B cell (primary cell): ENCODE results near the gene RAD54L2. TPM values are rescaled to one million over a fixed set of nuclear protein-coding genes. Genes with fewer than 3 reads are reported as not detected.

Source experiments
- ATAC-seq: fragments of 200-7000 bp; cut with Tn5 transposase; one replicate; pipeline ENCODE4 v1.10.0; 2021; ENCODE audit warnings: low read depth, mild to moderate bottlenecking, moderate number of reproducible peaks, moderate library complexity
- CTCF ChIA-PET: fragments of 350-600 bp; sonication (Branson Sonifier 250); formaldehyde crosslinking; loops from one replicate; lab custom pipeline; 2021; ENCODE audit warnings: antibody characterized with exemption, inconsistent platforms; lab: Charles Lee
- POLR2A ChIA-PET: fragments of 350-600 bp; sonication (Branson Sonifier 250); formaldehyde crosslinking; loops from one replicate; lab custom pipeline; 2021; ENCODE audit warnings: antibody characterized with exemption; lab: Charles Lee
- DNase-seq: peaks from one replicate; pipeline ENCODE4 v3.0.0; 2013
- H2AFZ ChIP-seq: 2 replicates; pipeline ENCODE4 v1.6.1; 2012; ENCODE audit warnings: mild to moderate bottlenecking, low read depth, low read length; ENCODE audit not compliant: insufficient read depth, poor library complexity, severe bottlenecking
- H3K27ac ChIP-seq, 2 donors: 1 replicate in 1 of 2; 2 replicates in 1 of 2; pipeline ENCODE4 v1.5.1; 2012 to 2013; ENCODE audit warnings: low read length in 2 of 2, mild to moderate bottlenecking in 2 of 2, moderate library complexity in 1 of 2
- H3K27me3 ChIP-seq, 4 experiments: fragments of 200-600 bp in 1 of 4; sonication (generic) in 1 of 4; replicated peaks in 1 of 4; 1 replicate in 2 of 4; 2 replicates in 2 of 4; pipeline versions ENCODE4 v1.6.1 to v1.7.0; 2013 to 2016; ENCODE audit warnings: low read length in 3 of 4, mild to moderate bottlenecking in 2 of 4, mixed read lengths in 1 of 4, moderate library complexity in 1 of 4; ENCODE audit not compliant: insufficient read depth in 4 of 4, control insufficient read depth in 3 of 4; ENCODE audit errors: control extremely low read depth in 1 of 4
- H3K36me3 ChIP-seq, 2 experiments: replicated peaks in 1 of 2; 1 replicate in 1 of 2; 2 replicates in 1 of 2; pipeline versions ENCODE4 v1.6.1 to v1.7.1; 2013; ENCODE audit warnings: low read length in 1 of 2; ENCODE audit not compliant: insufficient read depth in 2 of 2, control insufficient read depth in 1 of 2; ENCODE audit errors: control extremely low read depth in 1 of 2, extremely low read depth in 1 of 2
- H3K4me1 ChIP-seq, 2 donors: fragments of 200-600 bp in 1 of 2; sonication (generic) in 1 of 2; 1 replicate in 1 of 2; 2 replicates in 1 of 2; pipeline versions ENCODE4 v1.5.1 to v1.6.1; 2013 to 2017; ENCODE audit warnings: low read length in 2 of 2; ENCODE audit not compliant: control insufficient read depth in 2 of 2, insufficient read depth in 2 of 2
- H3K4me2 ChIP-seq: replicated peaks from 2 replicates; pipeline ENCODE3; 2012; ENCODE audit warnings: mild to moderate bottlenecking, low read depth, low read length; ENCODE audit not compliant: poor library complexity, severe bottlenecking
- H3K4me3 ChIP-seq, 5 experiments: fragments of 200-600 bp in 1 of 5; sonication (generic) in 1 of 5; 1 replicate in 3 of 5; 2 replicates in 2 of 5; pipeline versions ENCODE4 v1.5.1 to v1.7.0; 2011 to 2016; ENCODE audit warnings: low read length in 4 of 5, mild to moderate bottlenecking in 4 of 5, low read depth in 2 of 5, control low read depth in 1 of 5, moderate library complexity in 1 of 5; ENCODE audit not compliant: insufficient read depth in 1 of 5; ENCODE audit errors: control extremely low read depth in 1 of 5, extremely low read depth in 1 of 5
- H3K79me2 ChIP-seq: fragments of 200-600 bp; sonication (generic); one replicate; pipeline ENCODE4 v1.6.0; 2016; ENCODE audit warnings: low read length; ENCODE audit not compliant: control insufficient read depth, insufficient read depth
- H3K9ac ChIP-seq: fragments of 200-600 bp; sonication (generic); 2 replicates; pipeline ENCODE4 v1.6.1; 2017; ENCODE audit warnings: mild to moderate bottlenecking, low read length, moderate library complexity
- H3K9me3 ChIP-seq, 3 donors: one replicate each; pipeline versions ENCODE4 v1.6.1 to v1.7.1; 2013; ENCODE audit warnings: low read length in 2 of 3; ENCODE audit not compliant: control insufficient read depth in 2 of 3, insufficient read depth in 1 of 3; ENCODE audit errors: control extremely low read depth in 1 of 3
- H4K20me1 ChIP-seq: 2 replicates; pipeline ENCODE4 v1.6.0; 2012; ENCODE audit warnings: mild to moderate bottlenecking, low read length; ENCODE audit not compliant: insufficient read depth, control insufficient read depth, poor library complexity, severe bottlenecking
- H3K27ac Mint-ChIP-seq: one replicate; pipeline ENCODE4 v1.8.0; 2021; ENCODE audit warnings: mixed read lengths
- H3K27me3 Mint-ChIP-seq: one replicate; pipeline ENCODE4 v1.8.0; 2021; ENCODE audit warnings: mixed read lengths
- H3K4me1 Mint-ChIP-seq: one replicate; pipeline ENCODE4 v1.8.0; 2021; ENCODE audit warnings: mixed read lengths
- H3K4me3 Mint-ChIP-seq: one replicate; pipeline ENCODE4 v1.8.0; 2021; ENCODE audit warnings: mixed read lengths
- H3K9me3 Mint-ChIP-seq: one replicate; pipeline ENCODE4 v1.8.0; 2022; ENCODE audit warnings: mixed read lengths; ENCODE audit not compliant: insufficient read depth
- EZH2 ChIP-seq: IDR thresholded peaks from 2 replicates; pipeline ENCODE4 v1.6.1; 2012; ENCODE audit warnings: borderline replicate concordance, low read depth, mild to moderate bottlenecking, moderate library complexity, low read length; ENCODE audit not compliant: insufficient read depth, poor library complexity, severe bottlenecking
- WGBS: methylation state at CpG from one replicate; pipeline ENCODE4 v1.1.5; 2013; ENCODE audit warnings: missing lambda C conversion rate; ENCODE audit not compliant: insufficient coverage; 5-methylcytosine and 5-hydroxymethylcytosine counted together
- intact Hi-C: fragments of 100-400 bp; cut with micrococcal nuclease; formaldehyde crosslinking; loops from one replicate; pipeline ENCODE4 v1.10.0; 2022
- polyA plus RNA-seq: library from polyadenylated mRNA; depleted of rRNA; stranded (reverse); fragments of >200 nt; gene quantifications from 2 replicates; pipeline ENCODE4 v1.2.3, GENCODE V29; 2012
- total RNA-seq, 2 donors: library from RNA; stranded (reverse); fragments of 120-200 nt in 1 of 2; gene quantifications; 1 replicate in 1 of 2; 2 replicates in 1 of 2; pipeline versions ENCODE4 v1.2.3 to v1.2.4, GENCODE V29; 2013 to 2022
- TF ChIP-seq, protein P1 (sequence below): fragments of 200-600 bp; IDR thresholded peaks from one replicate; pipeline ENCODE4 v1.8.0; 2022; ENCODE audit warnings: antibody characterized with exemption, mild to moderate bottlenecking

The RAD54L2 gene
- total and polyA plus RNA-seq, 2 donors (not counting 1 experiment from before 2014, with no cell fraction given): 6.3 to 43.0 TPM

DNA sequence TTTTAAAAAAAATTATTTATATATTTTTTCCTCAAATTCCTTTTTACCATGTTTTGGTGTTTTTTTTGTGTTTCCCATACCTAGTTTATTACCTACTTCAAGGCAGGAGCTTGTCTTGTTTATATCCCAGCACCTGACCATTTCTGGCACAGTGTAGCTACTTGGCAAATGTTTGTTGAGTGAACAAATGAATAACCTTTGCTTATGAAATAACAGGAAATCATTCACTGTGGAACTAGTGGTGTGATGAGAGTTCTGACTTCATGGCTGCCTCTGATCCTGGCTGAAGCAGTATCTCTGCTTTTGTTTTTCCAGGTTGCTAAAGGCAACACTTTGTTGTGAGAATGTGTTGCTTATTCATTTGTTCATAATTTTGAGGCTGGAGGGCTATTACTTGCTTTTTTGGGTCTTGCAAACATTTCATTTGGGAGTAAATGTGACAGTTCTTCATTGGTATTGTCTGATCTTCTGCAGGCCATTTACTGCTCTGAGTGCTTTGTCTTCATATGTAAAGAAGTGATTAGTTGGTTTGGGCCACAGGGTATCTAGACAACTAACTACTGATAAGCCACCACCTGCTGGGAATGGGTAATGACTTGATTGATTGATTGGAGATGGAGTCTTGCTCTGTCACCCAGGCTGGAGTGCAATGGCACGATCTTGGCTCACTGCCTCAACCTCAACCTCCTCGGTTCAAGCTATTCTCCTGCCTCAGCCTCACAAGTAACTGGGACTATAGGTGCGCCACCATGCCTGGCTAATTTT is 5.7 kb downstream of the RAD54L2 start:
- H3K4me2 ChIP-seq: no peak overlapping the region
- DNase-seq: no peak
- no peak overlapping the region for H3K27ac ChIP-seq
- intact Hi-C loops: no loop called here
- no peak overlapping the region for H3K4me3 ChIP-seq
- Mint-ChIP-seq H3K27me3 (no peaks in the 10 kb centered on the region), H3K27ac (no peak overlapping the region), H3K9me3 (no peaks in the 10 kb centered on the region), H3K4me1 (peaks cover 19% of the 10 kb centered on the region), H3K4me3 (no peak overlapping the region)
- peaks cover 6 to 9% of the 10 kb centered on the region in 2 donors for H3K4me1 ChIP-seq
- ChIA-PET CTCF (no interaction called here), POLR2A (no interaction called here)
- H3K27me3 ChIP-seq: no peaks in the 10 kb centered on the region
- TF ChIP-seq, protein P1, sequence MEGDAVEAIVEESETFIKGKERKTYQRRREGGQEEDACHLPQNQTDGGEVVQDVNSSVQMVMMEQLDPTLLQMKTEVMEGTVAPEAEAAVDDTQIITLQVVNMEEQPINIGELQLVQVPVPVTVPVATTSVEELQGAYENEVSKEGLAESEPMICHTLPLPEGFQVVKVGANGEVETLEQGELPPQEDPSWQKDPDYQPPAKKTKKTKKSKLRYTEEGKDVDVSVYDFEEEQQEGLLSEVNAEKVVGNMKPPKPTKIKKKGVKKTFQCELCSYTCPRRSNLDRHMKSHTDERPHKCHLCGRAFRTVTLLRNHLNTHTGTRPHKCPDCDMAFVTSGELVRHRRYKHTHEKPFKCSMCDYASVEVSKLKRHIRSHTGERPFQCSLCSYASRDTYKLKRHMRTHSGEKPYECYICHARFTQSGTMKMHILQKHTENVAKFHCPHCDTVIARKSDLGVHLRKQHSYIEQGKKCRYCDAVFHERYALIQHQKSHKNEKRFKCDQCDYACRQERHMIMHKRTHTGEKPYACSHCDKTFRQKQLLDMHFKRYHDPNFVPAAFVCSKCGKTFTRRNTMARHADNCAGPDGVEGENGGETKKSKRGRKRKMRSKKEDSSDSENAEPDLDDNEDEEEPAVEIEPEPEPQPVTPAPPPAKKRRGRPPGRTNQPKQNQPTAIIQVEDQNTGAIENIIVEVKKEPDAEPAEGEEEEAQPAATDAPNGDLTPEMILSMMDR: no peak
- no peak for TF ChIP-seq EZH2
- no peak overlapping the region for H2AFZ ChIP-seq
- H3K9ac ChIP-seq: no peak overlapping the region
- H3K9me3 ChIP-seq: no peaks in the 10 kb centered on the region
- H4K20me1 ChIP-seq: no peaks in the 10 kb centered on the region
- WGBS: 100% methylated on average over 1 of the region's 3 CpGs
- no peak for ATAC-seq
- H3K36me3 ChIP-seq: peaks cover 0 to 3% of the 10 kb centered on the region in 2 experiments
- peaks cover 13% of the 10 kb centered on the region for H3K79me2 ChIP-seq

DNA sequence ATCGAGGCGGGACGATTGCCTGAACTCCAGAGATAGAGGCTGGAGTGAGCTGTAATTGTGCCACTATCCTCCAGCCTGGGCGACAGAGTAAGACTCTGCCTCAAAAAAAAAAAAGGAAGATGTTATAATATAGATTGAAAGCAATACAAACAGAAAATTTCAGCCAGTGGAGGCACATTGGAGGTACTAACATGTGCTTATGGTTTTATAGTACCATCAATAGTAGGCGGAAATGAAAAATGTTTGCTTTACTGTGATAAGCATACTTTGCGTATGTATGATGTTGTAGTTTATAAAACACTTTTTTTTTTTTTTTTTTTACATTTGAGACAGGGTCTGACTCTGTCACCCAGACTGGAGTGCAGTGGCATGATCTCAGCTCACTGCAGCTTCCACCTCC is 8.8 kb downstream of the RAD54L2 start:
- no peak overlapping the region for H3K4me3 Mint-ChIP-seq
- CTCF ChIA-PET: no interaction called here
- Histone ChIP-seq H3K79me2 (peaks cover 16% of the 10 kb centered on the region), H4K20me1 (peaks cover 3% of the 10 kb centered on the region), H3K4me3 (no peak overlapping the region), H3K27me3 (no peaks in the 10 kb centered on the region), H3K9ac (no peak overlapping the region), H3K4me2 (no peak overlapping the region), H3K4me1 (no peaks in the 10 kb centered on the region), H3K9me3 (no peaks in the 10 kb centered on the region), H3K27ac (no peak overlapping the region), H3K36me3 (peaks cover 0 to 5% of the 10 kb centered on the region in 2 experiments), H2AFZ (no peak overlapping the region)
- POLR2A ChIA-PET: no interaction called here
- intact Hi-C loops: no loop called here
- no peaks in the 10 kb centered on the region for H3K9me3 Mint-ChIP-seq
- TF ChIP-seq, protein P1: no peak
- no peak for TF ChIP-seq EZH2
- no peaks in the 10 kb centered on the region for H3K27me3 Mint-ChIP-seq
- 100% methylated on average over 3 of the region's 6 CpGs for WGBS
- H3K27ac Mint-ChIP-seq: no peak overlapping the region
- DNase-seq: no peak
- ATAC-seq: no peak
- no peaks in the 10 kb centered on the region for H3K4me1 Mint-ChIP-seq
